GM12891 (cell line): Measurements from ENCODE around the gene LILRA6.
"Not testable (repeated sequence)": the region's sequence is repeated elsewhere in the genome, so short reads cannot be mapped to it uniquely, and the experiment has no call there.

Experiments
- DNase-seq: peaks from one replicate; pipeline ENCODE4 v3.0.0; 2011; ENCODE audit warnings: low spot score; ENCODE audit not compliant: insufficient read length
- FAIRE-seq: peaks from 2 replicates; lab custom pipeline; 2011; peaks lifted over from hg19 to GRCh38; lab: Jason Lieb, UNC
- PAX5 ChIP-seq: IDR thresholded peaks from 2 replicates; pipeline ENCODE4 v1.6.1; 2011; ENCODE audit warnings: low read length, moderate library complexity, mild to moderate bottlenecking; ENCODE audit not compliant: insufficient read depth, severe bottlenecking
- POLR2A ChIP-seq: IDR thresholded peaks from 2 replicates; pipeline ENCODE4 v1.6.1; 2011; ENCODE audit warnings: low read depth, low read length, control low read depth
- POLR2AphosphoS5 ChIP-seq: IDR thresholded peaks from 2 replicates; pipeline ENCODE4 v1.6.1; 2011; ENCODE audit warnings: low read depth, low read length, control low read depth
- POU2F2 ChIP-seq: IDR thresholded peaks from 2 replicates; pipeline ENCODE4 v1.6.1; 2011; ENCODE audit warnings: low read depth, mild to moderate bottlenecking, control low read depth, low read length, moderate library complexity
- SPI1 ChIP-seq: IDR thresholded peaks from 2 replicates; pipeline ENCODE4 v1.6.1; 2011; ENCODE audit warnings: low read depth, low read length, control low read depth
- TAF1 ChIP-seq: IDR thresholded peaks from 2 replicates; pipeline ENCODE4 v1.6.1; 2011; ENCODE audit warnings: low read depth, low read length, control low read depth

Gene LILRA6

GRCh38 chr19:54239491-54240371 is 2.9 kb downstream of the LILRA6 start:
- not testable (repeated sequence) for FAIRE-seq, DNase-seq

GRCh38 chr19:54233941-54234340 is 8.6 kb downstream of the LILRA6 start:
- no peak for TF ChIP-seq SPI1
- TF ChIP-seq POU2F2: no peak
- no peak for TF ChIP-seq TAF1
- TF ChIP-seq POLR2A: no peak
- TF ChIP-seq PAX5: no peak
- no peak for TF ChIP-seq POLR2AphosphoS5
- no peak for FAIRE-seq
- DNase-seq: no peak

- DNase-seq (peak; percentile 75), FAIRE-seq (peak; percentile 92)
- TF ChIP-seq TAF1 (no peak), PAX5 (no peak), POLR2A (no peak), POU2F2 (no peak), POLR2AphosphoS5 (no peak), SPI1 (no peak)
Observed at GRCh38 chr19:54231077-54231931, 11.3 kb downstream of the LILRA6 start.

- FAIRE-seq (no peak), DNase-seq (no peak)
- no peak for TF ChIP-seq PAX5
- no peak for TF ChIP-seq SPI1
- no peak for TF ChIP-seq POLR2A
- no peak for TF ChIP-seq POU2F2
- TF ChIP-seq POLR2AphosphoS5: no peak
- no peak for TF ChIP-seq TAF1
Observed at GRCh38 chr19:54230031-54230430, 12.6 kb downstream of the LILRA6 start.

DNA sequence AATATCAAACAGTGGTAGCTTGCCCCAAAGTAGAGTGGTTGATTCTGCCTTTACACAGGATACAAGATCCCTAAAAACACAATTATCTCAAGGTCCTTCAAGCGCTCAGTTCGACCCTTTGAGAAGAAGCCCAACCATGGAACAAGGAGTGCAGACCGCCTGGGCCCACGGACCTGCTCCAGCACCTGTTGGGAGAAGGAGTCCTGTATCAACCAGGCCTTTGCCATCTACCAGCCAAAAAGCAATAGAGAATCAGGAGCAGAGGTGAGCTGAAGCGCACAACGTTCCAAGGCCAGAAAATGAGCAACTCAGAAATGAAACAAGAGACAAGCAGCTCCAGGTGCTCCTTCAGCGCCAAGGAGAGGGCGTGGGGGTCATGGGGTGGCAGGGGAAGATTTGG is 13.4 kb downstream of the LILRA6 start:
- FAIRE-seq (no peak), DNase-seq (no peak)
- TF ChIP-seq POLR2A: no peak
- TF ChIP-seq SPI1: no peak
- no peak for TF ChIP-seq POU2F2
- TF ChIP-seq TAF1: no peak

DNA sequence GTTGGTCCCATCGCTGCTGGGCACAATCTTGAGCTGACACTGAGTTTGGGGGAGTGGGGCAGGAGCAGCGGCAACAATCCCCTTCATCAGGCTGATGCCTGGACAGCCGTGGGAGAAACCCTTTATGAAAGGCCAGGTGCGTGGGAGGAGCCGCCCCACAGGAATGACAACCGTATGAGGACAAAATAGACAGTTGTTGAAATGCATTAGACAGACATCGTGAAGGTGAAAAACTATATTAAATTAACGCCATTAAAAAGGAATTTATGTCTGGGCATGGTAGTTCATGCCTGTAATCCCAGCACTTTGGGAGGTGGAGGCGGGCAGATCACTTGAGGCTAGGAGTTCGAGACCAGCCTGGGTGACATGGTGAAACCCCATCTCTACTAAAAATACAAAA is 18.0 kb downstream of the LILRA6 start:
- not testable (repeated sequence) for DNase-seq, FAIRE-seq

DNA sequence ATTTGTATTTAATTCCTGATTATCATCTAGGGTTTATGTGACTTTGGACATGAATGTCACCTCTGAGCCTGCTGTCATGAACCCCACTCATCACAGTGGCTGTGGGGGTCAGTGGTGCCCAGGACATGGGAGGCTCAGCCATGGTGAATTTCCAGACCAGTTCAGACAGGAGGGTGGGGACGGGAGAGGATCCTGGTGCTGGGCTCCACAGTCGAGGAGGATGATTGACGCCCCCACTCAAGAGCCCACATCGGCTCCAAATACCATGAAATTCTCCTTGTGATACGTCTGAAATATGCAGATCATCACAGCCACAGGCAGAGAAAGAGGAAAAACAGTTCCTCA is 18.7 kb downstream of the LILRA6 start:
- not testable (repeated sequence) for FAIRE-seq, DNase-seq

DNA sequence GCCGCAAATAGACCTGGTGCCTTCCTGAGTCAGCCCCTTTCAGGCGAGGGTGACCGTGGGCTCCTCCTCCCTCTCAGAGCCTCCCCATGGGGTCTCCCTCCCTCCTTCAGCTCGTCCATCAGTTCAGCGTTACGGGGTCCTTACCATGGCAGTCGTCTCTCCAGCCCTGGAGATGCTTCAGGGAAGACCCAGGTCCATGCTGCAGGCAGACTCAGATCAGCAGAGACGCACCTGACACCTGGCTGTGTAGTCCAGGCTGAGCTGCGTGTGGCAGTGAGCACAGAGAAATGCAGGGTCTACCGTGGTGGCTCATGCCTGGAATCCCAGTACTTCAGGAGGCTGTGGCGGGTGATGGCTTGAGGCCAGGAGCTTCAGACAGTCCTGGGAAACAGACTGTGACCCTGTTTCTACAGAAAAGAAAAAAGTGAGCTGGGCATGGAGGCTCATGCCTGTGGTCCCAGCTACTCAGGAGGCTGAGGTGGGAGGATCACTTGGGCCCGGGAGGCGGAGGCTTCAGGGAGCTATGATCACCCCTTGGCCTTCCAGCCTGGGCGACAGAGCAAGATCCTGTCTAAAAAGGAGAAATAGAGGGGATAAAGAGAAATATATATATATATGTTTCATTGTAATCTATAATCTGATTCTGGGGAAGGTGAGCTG is 19.2 kb downstream of the LILRA6 start:
- not testable (repeated sequence) for DNase-seq, FAIRE-seq

DNA sequence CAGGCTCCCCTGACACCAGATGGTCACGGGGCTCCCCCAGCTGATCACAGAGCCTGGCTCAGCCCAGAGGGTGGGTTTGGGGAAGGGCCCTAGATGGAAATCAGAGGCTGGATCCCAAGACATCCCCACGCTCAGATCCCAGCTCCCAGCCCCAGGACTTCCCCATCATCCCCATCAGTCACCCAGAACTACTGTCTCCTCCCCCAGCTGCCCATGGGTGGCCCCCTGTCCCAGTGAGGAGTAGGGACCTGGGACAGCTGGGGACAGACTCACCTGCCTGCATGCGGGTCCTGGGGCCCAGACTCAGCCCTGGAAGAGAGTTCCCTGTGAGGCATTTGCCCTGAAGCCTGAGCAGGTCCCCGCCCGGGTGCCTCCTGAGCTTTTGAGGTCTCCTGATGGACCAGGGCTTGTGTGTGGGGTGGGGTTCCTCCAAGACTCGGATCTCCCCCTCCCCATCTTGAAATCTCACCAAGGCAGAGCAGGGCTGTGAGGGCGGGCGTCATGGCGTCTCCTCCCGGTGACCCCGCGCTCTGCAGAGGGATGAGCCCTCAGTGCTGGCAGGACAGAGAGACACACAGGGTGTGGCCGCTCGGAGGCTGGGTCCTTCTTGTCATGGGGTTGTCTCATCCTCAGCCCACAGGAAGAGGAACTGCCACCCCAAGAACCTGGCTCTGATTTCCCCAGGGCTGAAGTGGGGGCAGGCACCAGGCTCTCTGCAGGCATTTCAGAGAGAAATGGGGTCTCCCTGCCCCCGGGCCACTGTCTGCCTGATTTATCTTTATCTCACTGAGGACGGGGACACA is 19.9 kb downstream of the LILRA6 start, which contains the start of gene LILRB3:
TSS of gene LILRB3 (minus strand) at position 534 of the 803 bp plus-strand sequence. CDS start at position 503, 31 bp downstream.
- DNase-seq, FAIRE-seq: not testable (repeated sequence)

- not testable (repeated sequence) for FAIRE-seq, DNase-seq
Observed at GRCh38 chr19:54221947-54222346, 20.6 kb downstream of the LILRA6 start.

DNA sequence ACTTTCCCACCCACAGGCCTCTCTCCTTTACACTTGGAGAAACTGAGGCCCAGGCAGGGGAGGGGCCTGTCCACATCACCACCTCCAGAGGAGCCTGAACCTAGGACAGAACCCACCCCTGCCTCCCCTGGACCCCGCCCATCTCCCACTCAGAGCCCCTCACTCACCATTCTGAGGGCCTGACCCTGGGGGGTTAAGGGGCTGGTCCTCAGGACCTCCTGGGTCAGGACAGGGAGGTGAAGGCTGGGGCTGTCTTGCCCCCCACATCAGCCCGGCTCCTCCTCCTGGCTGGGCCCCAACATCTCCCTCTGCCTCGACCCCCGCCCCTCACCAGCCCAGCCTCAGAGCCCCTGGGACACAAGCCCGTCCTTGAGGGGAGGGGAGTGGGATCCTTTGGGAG is 22.9 kb downstream of the LILRA6 start:
- not testable (repeated sequence) for DNase-seq, FAIRE-seq
